H9 (cell line): ENCODE data around the gene FKBP11. TPM values are rescaled to one million over a fixed set of nuclear protein-coding genes. Genes with fewer than 3 reads are reported as not detected.
A peak's percentile ranks its signal among the peaks of the same experiment; 100 is the strongest.

Experiments
- DNase-seq: peaks from one replicate; pipeline ENCODE4 v3.0.0-alpha.2; 2017
- H2AFZ ChIP-seq: one replicate; pipeline ENCODE4 v1.6.1; 2013; ENCODE audit warnings: mild to moderate bottlenecking, low read length, control low read depth, moderate library complexity
- H2AK5ac ChIP-seq: 2 replicates; pipeline ENCODE4 v1.6.1; 2013; ENCODE audit warnings: low read length, control low read depth, mixed read lengths; ENCODE audit not compliant: insufficient read length
- H2BK120ac ChIP-seq: one replicate; pipeline ENCODE4 v1.6.1; 2013; ENCODE audit warnings: low read depth, mild to moderate bottlenecking, low read length, control low read depth, inconsistent platforms; ENCODE audit not compliant: poor library complexity, severe bottlenecking
- H2BK12ac ChIP-seq: 2 replicates; pipeline ENCODE4 v1.6.1; 2013; ENCODE audit warnings: low read length, control low read depth, mixed read lengths, low read depth; ENCODE audit not compliant: insufficient read length
- H2BK15ac ChIP-seq: 2 replicates; pipeline ENCODE4 v1.6.1; 2013; ENCODE audit warnings: low read depth, low read length, control low read depth
- H2BK20ac ChIP-seq: one replicate; pipeline ENCODE4 v1.6.1; 2013; ENCODE audit warnings: low read depth, mild to moderate bottlenecking, low read length, control low read depth, inconsistent platforms; ENCODE audit not compliant: poor library complexity, severe bottlenecking
- H2BK5ac ChIP-seq: 2 replicates; pipeline ENCODE4 v1.6.1; 2013; ENCODE audit warnings: low read length, control low read depth, mixed read lengths; ENCODE audit not compliant: insufficient read length
- H3K14ac ChIP-seq: 2 replicates; pipeline ENCODE4 v1.6.1; 2013; ENCODE audit warnings: low read length, control low read depth; ENCODE audit not compliant: insufficient read depth
- H3K18ac ChIP-seq: 2 replicates; pipeline ENCODE4 v1.6.1; 2013; ENCODE audit warnings: low read depth, mild to moderate bottlenecking, mixed read lengths, low read length, control low read depth; ENCODE audit not compliant: insufficient read length
- H3K23ac ChIP-seq: 2 replicates; pipeline ENCODE4 v1.6.1; 2013; ENCODE audit warnings: low read length, control low read depth, mixed read lengths, low read depth; ENCODE audit not compliant: insufficient read length
- H3K23me2 ChIP-seq: 2 replicates; pipeline ENCODE4 v1.6.1; 2013; ENCODE audit warnings: low read depth, mild to moderate bottlenecking, mixed read lengths, low read length, control low read depth; ENCODE audit not compliant: insufficient read length, poor library complexity, severe bottlenecking
- H3K27ac ChIP-seq: 2 replicates; pipeline ENCODE4 v1.5.1; 2013; ENCODE audit warnings: low read length, control low read depth, mixed read lengths, low read depth; ENCODE audit not compliant: insufficient read length
- H3K27me3 ChIP-seq: 2 replicates; pipeline ENCODE4 v1.6.1; 2013; ENCODE audit warnings: low read length, control low read depth, inconsistent platforms; ENCODE audit not compliant: insufficient read depth
- H3K4ac ChIP-seq: 2 replicates; pipeline ENCODE4 v1.6.1; 2013; ENCODE audit warnings: low read depth, mild to moderate bottlenecking, control low read depth, inconsistent platforms, low read length, moderate library complexity
- H3K4me1 ChIP-seq: 2 replicates; pipeline ENCODE4 v1.6.1; 2013; ENCODE audit warnings: low read length, control low read depth, inconsistent platforms; ENCODE audit not compliant: insufficient read depth
- H3K4me2 ChIP-seq: 2 replicates; pipeline ENCODE4 v1.6.1; 2013; ENCODE audit warnings: low read length, control low read depth, mixed read lengths; ENCODE audit not compliant: insufficient read length, insufficient read depth
- H3K56ac ChIP-seq: 2 replicates; pipeline ENCODE4 v1.6.1; 2013; ENCODE audit warnings: low read depth, mild to moderate bottlenecking, mixed read lengths, low read length, control low read depth; ENCODE audit not compliant: insufficient read length
- H3K79me1 ChIP-seq: 2 replicates; pipeline ENCODE4 v1.6.1; 2013; ENCODE audit warnings: low read depth, mild to moderate bottlenecking, moderate library complexity, low read length, control low read depth, inconsistent platforms; ENCODE audit not compliant: insufficient read depth, poor library complexity, severe bottlenecking
- H3K79me2 ChIP-seq: 2 replicates; pipeline ENCODE4 v1.6.1; 2013; ENCODE audit warnings: low read length, control low read depth, inconsistent platforms; ENCODE audit not compliant: insufficient read depth
- H3K9ac ChIP-seq: 2 replicates; pipeline ENCODE4 v1.6.1; 2013; ENCODE audit warnings: low read length, control low read depth, mixed read lengths; ENCODE audit not compliant: insufficient read length; ENCODE audit errors: extremely low read depth
- H3K9me3 ChIP-seq: one replicate; pipeline ENCODE4 v1.6.1; 2013; ENCODE audit warnings: low read depth, low read length, inconsistent platforms; ENCODE audit not compliant: control insufficient read depth
- H3T11ph ChIP-seq: one replicate; pipeline ENCODE4 v1.6.1; 2013; ENCODE audit warnings: mild to moderate bottlenecking, low read length, control low read depth, inconsistent platforms
- H4K20me1 ChIP-seq: one replicate; pipeline ENCODE4 v1.6.1; 2013; ENCODE audit not compliant: control insufficient read depth, insufficient read length, insufficient read depth
- H4K5ac ChIP-seq: 2 replicates; pipeline ENCODE4 v1.6.1; 2013; ENCODE audit warnings: low read depth, mild to moderate bottlenecking, mixed read lengths, low read length, control low read depth; ENCODE audit not compliant: insufficient read length
- H4K8ac ChIP-seq: replicated peaks from 2 replicates; pipeline ENCODE4 v1.6.1; 2013; ENCODE audit warnings: low read length, control low read depth, mixed read lengths, low read depth; ENCODE audit not compliant: insufficient read length
- H4K91ac ChIP-seq: 2 replicates; pipeline ENCODE4 v1.6.1; 2013; ENCODE audit warnings: low read depth, mild to moderate bottlenecking, moderate library complexity, mixed read lengths, low read length, control low read depth; ENCODE audit not compliant: insufficient read length
- H3K27ac Mint-ChIP-seq, 3 experiments: 2 replicates in 2 of 3; 3 replicates in 1 of 3; pipeline ENCODE4 v1.8.0; 2020 to 2021; ENCODE audit warnings: mixed read lengths in 3 of 3, mild to moderate bottlenecking in 1 of 3, moderate library complexity in 1 of 3
- H3K27me3 Mint-ChIP-seq: 2 replicates; pipeline ENCODE4 v1.8.0; 2021; ENCODE audit warnings: low read depth, mild to moderate bottlenecking, moderate library complexity, mixed read lengths
- H3K36me3 Mint-ChIP-seq, 3 experiments: 2 replicates in 2 of 3; 3 replicates in 1 of 3; pipeline ENCODE4 v1.8.0; 2020 to 2021; ENCODE audit warnings: low read depth in 3 of 3, mixed read lengths in 3 of 3; ENCODE audit not compliant: insufficient read depth in 1 of 3
- H3K4me1 Mint-ChIP-seq, 2 experiments: 2 replicates each; pipeline ENCODE4 v1.8.0; 2020; ENCODE audit warnings: mixed read lengths in 2 of 2
- H3K4me3 Mint-ChIP-seq, 2 experiments: 2 replicates in 1 of 2; 3 replicates in 1 of 2; pipeline ENCODE4 v1.8.0; 2020 to 2021; ENCODE audit warnings: mild to moderate bottlenecking in 2 of 2, mixed read lengths in 2 of 2, moderate library complexity in 1 of 2
- H3K9me3 Mint-ChIP-seq, 2 experiments: 2 replicates in 1 of 2; 3 replicates in 1 of 2; pipeline ENCODE4 v1.8.0; 2020; ENCODE audit warnings: mild to moderate bottlenecking in 2 of 2, mixed read lengths in 2 of 2, moderate library complexity in 1 of 2
- CTCF ChIP-seq: fragments of 200-600 bp; sonication (generic); conservative IDR thresholded peaks from 3 replicates; pipeline ENCODE4 v1.8.0; 2021; ENCODE audit warnings: antibody characterized with exemption, mild to moderate bottlenecking
- WGBS: extraction: QIAGEN DNeasy Blood & Tissue Kit; methylation state at CpG from one replicate; pipeline ENCODE4 v1.1.7; 2013; ENCODE audit warnings: missing lambda C conversion rate, low lambda C conversion rate, mixed read lengths; ENCODE audit not compliant: insufficient read length; ENCODE audit errors: extremely low coverage; 5-methylcytosine and 5-hydroxymethylcytosine counted together
- total RNA-seq: library from RNA; stranded (reverse); gene quantifications from 2 replicates; pipeline ENCODE4 v1.2.1, GENCODE V29; 2021

FKBP11 gene
- total RNA-seq, 1 experiment from 2014 or later, result 40.8 TPM

- Histone ChIP-seq H3T11ph (no peak overlapping the region), H2BK12ac (no peak overlapping the region), H3K23ac (no peak overlapping the region), H4K5ac (no peak overlapping the region), H3K4me1 (peaks cover 4% of the 10 kb centered on the region; the same call in 1 of the 2 replicates), H3K79me1 (no peaks in the 10 kb centered on the region), H2BK120ac (no peak overlapping the region), H4K8ac (no peak overlapping the region), H3K14ac (no peak overlapping the region), H3K4me2 (no peak overlapping the region), H2AK5ac (no peak overlapping the region), H2AFZ (no peak overlapping the region), H3K9me3 (no peaks in the 10 kb centered on the region), H4K20me1 (no peaks in the 10 kb centered on the region), H3K4ac (no peak overlapping the region), H2BK20ac (no peak overlapping the region), H4K91ac (no peak overlapping the region), H3K56ac (no peak overlapping the region), H3K27me3 (no peaks in the 10 kb centered on the region), H3K23me2 (no peaks in the 10 kb centered on the region), H3K27ac (no peak overlapping the region), H3K79me2 (no peaks in the 10 kb centered on the region), H3K9ac (no peak overlapping the region), H2BK15ac (no peak overlapping the region), H2BK5ac (no peak overlapping the region), H3K18ac (peak overlapping the region; percentile 24)
- Mint-ChIP-seq H3K27me3 (peaks cover 17% of the 10 kb centered on the region), H3K4me1 (peaks cover 28 to 50% of the 10 kb centered on the region in 2 experiments), H3K36me3 (no peaks in the 10 kb centered on the region), H3K4me3 (peak overlapping the region in 1 of 2 experiments; percentile 38; a peak in 1 of 5 replicates), H3K9me3 (no peaks in the 10 kb centered on the region), H3K27ac (peak overlapping the region; percentile 14 to 97 (median 58); a peak in 3 of 7 replicates)
- no CpG with 5 or more reads among the region's 3 CpGs for WGBS
- no peak for TF ChIP-seq CTCF
- DNase-seq, result no peak
These were observed 42.4 kb downstream of the FKBP11 start for GRCh38 chr12:48882972-48883304.
